HepG2 (cell line): ENCODE measurements around the gene HSD3B7. TPM values are rescaled to one million over a fixed set of nuclear protein-coding genes. Genes with fewer than 3 reads are reported as not detected.
"Not testable (repeated sequence)": the region's sequence is repeated elsewhere in the genome, so short reads cannot be mapped to it uniquely, and the experiment has no call there.

Source experiments
- ATAC-seq: fragments of 200-7000 bp; cut with Tn5 transposase; 3 replicates; pipeline ENCODE4 v1.9.1; 2020; ENCODE audit warnings: mild to moderate bottlenecking, moderate library complexity
- BruUV-seq: library from RNA; stranded (reverse); fragments of 400-500 nt; replicated peaks from 2 replicates; lab custom pipeline; 2021; lab: Mats Ljungman, UMichigan
- CTCF ChIA-PET: fragments of 300-600 bp; formaldehyde crosslinking; extraction: SDS; loops from one replicate; lab custom pipeline; 2021; ENCODE audit warnings: low total read pairs, inconsistent platforms, low intra/inter-chr PET ratio; lab: Yijun Ruan, JAX
- POLR2A ChIA-PET: fragments of 350-600 bp; sonication (Branson Sonifier 250); formaldehyde crosslinking; loops from one replicate; lab custom pipeline; 2020; ENCODE audit warnings: antibody characterized with exemption, inconsistent platforms; lab: Yijun Ruan, JAX
- DNase-seq: peaks from one replicate; pipeline ENCODE4 v3.0.0-alpha.2; 2015; ENCODE audit warnings: low spot score
- FAIRE-seq: peaks from 3 replicates; lab custom pipeline; 2011; peaks lifted over from hg19 to GRCh38; lab: Jason Lieb, UNC
- H2AFZ ChIP-seq: one replicate; pipeline ENCODE4 v1.6.1; 2011; ENCODE audit warnings: low read length, inconsistent platforms
- H3K27ac ChIP-seq: fragments of 300-600 bp; 3 replicates; pipeline ENCODE4 v1.8.0; 2011; ENCODE audit warnings: mixed run types, mild to moderate bottlenecking, mixed read lengths, low read length, inconsistent platforms; ENCODE audit not compliant: insufficient read depth; ENCODE audit errors: extremely low read length
- H3K27me3 ChIP-seq, 2 experiments: fragments of 200-600 bp in 1 of 2; 2 replicates in 1 of 2; 3 replicates in 1 of 2; pipeline versions ENCODE4 v1.6.0 to v1.8.0; 2011; ENCODE audit warnings: low read length in 2 of 2, mild to moderate bottlenecking in 2 of 2, moderate library complexity in 2 of 2, inconsistent platforms in 1 of 2; ENCODE audit not compliant: insufficient read depth in 2 of 2, control insufficient read depth in 1 of 2
- H3K36me3 ChIP-seq, 2 experiments: fragments of 200-600 bp in 1 of 2; replicated peaks in 1 of 2; 2 replicates in 1 of 2; 3 replicates in 1 of 2; pipeline versions ENCODE4 v1.5.1 to v1.8.0; 2011; ENCODE audit warnings: low read length in 2 of 2, inconsistent platforms in 1 of 2; ENCODE audit not compliant: insufficient read depth in 2 of 2, control insufficient read depth in 1 of 2
- H3K4me1 ChIP-seq: 2 replicates; pipeline ENCODE4 v1.5.1; 2012; ENCODE audit warnings: low read length, inconsistent platforms; ENCODE audit not compliant: insufficient read depth
- H3K4me2 ChIP-seq: 2 replicates; pipeline ENCODE4 v1.6.0; 2011; ENCODE audit warnings: low read depth, low read length, inconsistent platforms
- H3K4me3 ChIP-seq, 3 experiments: fragments of 200-600 bp in 1 of 3; sonication (generic), shearing (Covaris generic) in 1 of 3; replicated peaks in 1 of 3; 2 replicates each; pipeline ENCODE4 v1.5.1; 2011 to 2016; ENCODE audit warnings: low read length in 3 of 3, inconsistent platforms in 2 of 3, low read depth in 2 of 3, mild to moderate bottlenecking in 2 of 3, control low read depth in 1 of 3, mixed read lengths in 1 of 3; ENCODE audit not compliant: insufficient read depth in 1 of 3
- H3K79me2 ChIP-seq: one replicate; pipeline ENCODE4 v1.6.1; 2011; ENCODE audit warnings: low read length, inconsistent platforms; ENCODE audit not compliant: insufficient read depth
- H3K9ac ChIP-seq: 2 replicates; pipeline ENCODE4 v1.6.0; 2011; ENCODE audit warnings: mild to moderate bottlenecking, low read depth, low read length, inconsistent platforms; ENCODE audit not compliant: insufficient read depth
- H3K9me3 ChIP-seq: 2 replicates; pipeline ENCODE4 v1.5.1; 2012; ENCODE audit warnings: mild to moderate bottlenecking, low read length
- H4K20me1 ChIP-seq: 2 replicates; pipeline ENCODE4 v1.6.0; 2011; ENCODE audit warnings: inconsistent platforms, mild to moderate bottlenecking, low read length, moderate library complexity; ENCODE audit not compliant: insufficient read depth
- DZIP1 ChIP-seq: sonication (generic); formaldehyde crosslinking; IDR thresholded peaks from 2 replicates; pipeline ENCODE4 v1.5.0; 2020; ENCODE audit warnings: mild to moderate bottlenecking, missing genetic modification reagents
- ETS1 ChIP-seq: sonication (generic); formaldehyde crosslinking; IDR thresholded peaks from 2 replicates; pipeline ENCODE4 v1.4.0; 2020; ENCODE audit warnings: missing genetic modification reagents
- HDAC1 ChIP-seq: sonication (generic); formaldehyde crosslinking; IDR thresholded peaks from 2 replicates; pipeline ENCODE4 v1.5.1; 2020; ENCODE audit warnings: mild to moderate bottlenecking, missing genetic modification reagents
- MTERF4 ChIP-seq: sonication (generic); formaldehyde crosslinking; IDR thresholded peaks from 2 replicates; pipeline ENCODE4 v1.8.0; 2023; ENCODE audit warnings: mild to moderate bottlenecking, missing genetic modification reagents
- SALL1 ChIP-seq: sonication (generic); formaldehyde crosslinking; IDR thresholded peaks from 2 replicates; pipeline ENCODE4 v1.8.0; 2022; ENCODE audit warnings: mild to moderate bottlenecking, missing genetic modification reagents
- ZBTB33 ChIP-seq: sonication (generic); formaldehyde crosslinking; IDR thresholded peaks from 2 replicates; pipeline ENCODE4 v1.4.0; 2020; ENCODE audit warnings: missing genetic modification reagents
- ZSCAN12 ChIP-seq: sonication (generic); formaldehyde crosslinking; IDR thresholded peaks from 2 replicates; pipeline ENCODE4 v1.9.0; 2021; ENCODE audit warnings: mild to moderate bottlenecking, missing genetic modification reagents
- WGBS: methylation state at CpG from one replicate; pipeline ENCODE4 v1.1.6; 2017; ENCODE audit warnings: low lambda C conversion rate; 5-methylcytosine and 5-hydroxymethylcytosine counted together
- in situ Hi-C: cut with HindIII; loops from 2 replicates; pipeline ENCODE4 v1.10.0; 2017; ENCODE audit warnings: low pct_unique_long_range_greater_than_20kb; ENCODE audit not compliant: extremely low pct_ligation_motif_present
- intact Hi-C: fragments of 100-400 bp; cut with micrococcal nuclease; formaldehyde crosslinking; loops from one replicate; pipeline ENCODE4 v1.10.0; 2022; ENCODE audit not compliant: unreplicated experiment
- polyA plus RNA-seq, 8 experiments: library from polyadenylated mRNA; depleted of rRNA in 3 of 8; stranded (reverse) in 7 of 8; unstranded in 1 of 8; fragments of >200 nt; fragmentation: Illumina TruSeq in 4 of 8; extraction: Trizol in 4 of 8; gene quantifications; 2 replicates each; pipeline versions ENCODE4 v1.2.1 to v1.2.3, GENCODE V29; 2011 to 2016; ENCODE audit warnings: low read depth in 4 of 8, missing spikeins in 1 of 8, mixed read lengths in 1 of 8; ENCODE audit not compliant: insufficient read depth in 1 of 8
- total RNA-seq, 5 experiments: library from RNA; depleted of rRNA; stranded (reverse); fragments of >200 nt; fragmentation: Illumina TruSeq; extraction: Trizol; gene quantifications; 2 replicates each; pipeline ENCODE4 v1.2.3, GENCODE V29; 2016; ENCODE audit warnings: low read depth in 1 of 5

The HSD3B7 gene
- total and polyA plus RNA-seq, 2 of the 13 experiments (the other 11 are each of a cell fraction or from before 2014, with no cell fraction given) = 32.9 to 69.7 TPM

GRCh38 chr16:30939571-30939970 is 45.4 kb upstream of the HSD3B7 start:
- H3K4me2 ChIP-seq, DNase-seq, H3K27me3 ChIP-seq, H4K20me1 ChIP-seq, BruUV-seq, H3K9me3 ChIP-seq, H3K9ac ChIP-seq, H3K79me2 ChIP-seq, H3K27ac ChIP-seq, H3K4me3 ChIP-seq, H2AFZ ChIP-seq, in situ Hi-C loops, CTCF ChIA-PET, intact Hi-C loops, FAIRE-seq, ATAC-seq: not testable (repeated sequence)
- 94% methylated on average over 8 of the region's 8 CpGs for WGBS
- Histone ChIP-seq H3K4me1 (peaks cover 17% of the 10 kb centered on the region), H3K36me3 (peaks cover 16 to 23% of the 10 kb centered on the region in 2 experiments; a peak in 4 of 5 replicates)
- POLR2A ChIA-PET = interaction anchor here (1.4 kb wide), 1 partner anchor 10 kb away, joined by 5 read pairs; no protein-coding TSS in a partner anchor

GRCh38 chr16:30941600-30942425 is 43.2 kb upstream of the HSD3B7 start:
- in situ Hi-C loops = no loop called here
- no TSS peak for BruUV-seq
- CTCF ChIA-PET = interaction anchor here (0.7 to 0.8 kb wide), 2 partner anchors 12 kb away, joined by 4 read pairs; no protein-coding TSS in a partner anchor
- TF ChIP-seq ZBTB33 (CRISPR knock-in tag) = 0 out of 2 replicates have a peak, but pooled peaks have one; percentile 27
- TF ChIP-seq DZIP1 (CRISPR knock-in tag) = peak; percentile 52; the same call in 1 of the 2 replicates
- TF ChIP-seq MTERF4 = 0 out of 2 replicates have a peak, but pooled peaks have one; percentile 49
- TF ChIP-seq HDAC1 = peak; percentile 54; the same call in 1 of the 2 replicates
- TF ChIP-seq ZSCAN12 = no peak
- peak; percentile 75 for TF ChIP-seq SALL1 (CRISPR knock-in tag)
- no peak for TF ChIP-seq ETS1 (CRISPR knock-in tag)

More at GRCh38 chr16:30941600-30942425, 43.2 kb upstream of the HSD3B7 start:
- peak; percentile 80 for DNase-seq
- FAIRE-seq = peak; percentile 66
- Histone ChIP-seq H3K27ac (peak overlapping the region; percentile 37), H3K79me2 (no peaks in the 10 kb centered on the region), H3K4me3 (peak overlapping the region in 2 of 3 experiments; percentile 32 to 54; a peak in 3 of 6 replicates), H3K27me3 (no peaks in the 10 kb centered on the region), H3K4me1 (peaks cover 17% of the 10 kb centered on the region), H2AFZ (no peak overlapping the region), H3K36me3 (peaks cover 10 to 23% of the 10 kb centered on the region in 2 experiments; a peak in 4 of 5 replicates), H3K9ac (peak overlapping the region; percentile 48; the same call in 1 of the 2 replicates), H4K20me1 (no peaks in the 10 kb centered on the region), H3K4me2 (peak overlapping the region; percentile 62), H3K9me3 (no peaks in the 10 kb centered on the region)
- 49% methylated on average over 6 of the region's 15 CpGs for WGBS
- POLR2A ChIA-PET = interaction anchor here (0.7 to 2.4 kb wide), 22 partner anchors 8 to 331 kb away, joined by 3 to 20 read pairs (median 4); partner anchors contain the start of genes FBXL19, HSD3B7, KAT8 and PRSS8
- peak; percentile 95 for ATAC-seq
- intact Hi-C loops = no loop called here
